Activated T-cell treated with anti-CD3 and anti-CD28 coated beads, Interleukin-2, amount 50 U/mL, for 4 hours (primary cell): Measurements from ENCODE around the gene BAK1. TPM values are rescaled to one million over a fixed set of nuclear protein-coding genes. Genes with fewer than 3 reads are reported as not detected.
"Not testable (repeated sequence)": the region's sequence is repeated elsewhere in the genome, so short reads cannot be mapped to it uniquely, and the experiment has no call there.

ENCODE experiments used
- ATAC-seq, 2 donors: fragments of 200-7000 bp; cut with Tn5 transposase; one replicate each; pipeline ENCODE4 v1.10.0; 2021
- DNase-seq: peaks from one replicate; pipeline ENCODE4 v3.0.0-alpha.2; 2020
- H3K27me3 Mint-ChIP-seq: one replicate; pipeline ENCODE4 v1.8.0; 2021; ENCODE audit warnings: low read depth, mixed read lengths
- H3K36me3 Mint-ChIP-seq: one replicate; pipeline ENCODE4 v1.8.0; 2022; ENCODE audit warnings: mixed read lengths; ENCODE audit not compliant: insufficient read depth
- H3K4me1 Mint-ChIP-seq: one replicate; pipeline ENCODE4 v1.8.0; 2021; ENCODE audit warnings: low read depth, mixed read lengths
- H3K4me3 Mint-ChIP-seq: one replicate; pipeline ENCODE4 v1.8.0; 2021; ENCODE audit warnings: mild to moderate bottlenecking, moderate library complexity, mixed read lengths
- H3K9me3 Mint-ChIP-seq: one replicate; pipeline ENCODE4 v1.8.0; 2021; ENCODE audit warnings: mixed read lengths
- total RNA-seq, 3 donors: library from RNA; stranded (reverse); gene quantifications; one replicate each; pipeline ENCODE4 v1.2.1, GENCODE V29; 2021

Gene BAK1
- total RNA-seq, 3 donors from 2014 or later: 42.1 to 52.0 (median 49.8) TPM

GRCh38 chr6:33533163-33533869, 46.8 kb downstream of the BAK1 start:
- peaks cover 11% of the 10 kb centered on the region for H3K4me1 Mint-ChIP-seq
- peak; percentile 84 to 90 for ATAC-seq
- not testable (repeated sequence) for H3K36me3 Mint-ChIP-seq, H3K9me3 Mint-ChIP-seq, H3K27me3 Mint-ChIP-seq
- peak overlapping the region; percentile 72 for H3K4me3 Mint-ChIP-seq
- peak; percentile 33 for DNase-seq

DNA sequence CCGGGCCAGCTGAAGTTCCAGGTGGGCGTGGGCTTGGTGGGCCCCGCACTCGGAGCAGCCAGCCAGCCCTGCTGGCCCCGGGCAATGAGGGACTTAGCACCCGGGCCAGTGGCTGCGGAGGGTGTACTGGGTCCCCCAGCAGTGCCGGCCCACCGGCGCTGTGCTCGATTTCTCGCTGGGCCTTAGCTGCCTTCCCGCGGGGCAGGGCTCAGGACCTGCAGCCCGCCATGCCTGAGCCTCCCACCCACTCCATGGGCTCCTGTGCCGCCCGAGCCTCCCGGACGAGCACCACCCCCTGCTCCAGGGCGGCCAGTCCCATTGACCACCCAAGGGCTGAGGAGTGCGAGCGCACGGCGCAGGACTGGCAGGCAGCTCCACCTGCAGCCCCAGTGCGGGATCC, 47.6 kb downstream of the BAK1 start:
- not testable (repeated sequence) for H3K36me3 Mint-ChIP-seq, DNase-seq, H3K9me3 Mint-ChIP-seq, H3K4me3 Mint-ChIP-seq, H3K27me3 Mint-ChIP-seq, ATAC-seq
- H3K4me1 Mint-ChIP-seq: peaks cover 11% of the 10 kb centered on the region

DNA sequence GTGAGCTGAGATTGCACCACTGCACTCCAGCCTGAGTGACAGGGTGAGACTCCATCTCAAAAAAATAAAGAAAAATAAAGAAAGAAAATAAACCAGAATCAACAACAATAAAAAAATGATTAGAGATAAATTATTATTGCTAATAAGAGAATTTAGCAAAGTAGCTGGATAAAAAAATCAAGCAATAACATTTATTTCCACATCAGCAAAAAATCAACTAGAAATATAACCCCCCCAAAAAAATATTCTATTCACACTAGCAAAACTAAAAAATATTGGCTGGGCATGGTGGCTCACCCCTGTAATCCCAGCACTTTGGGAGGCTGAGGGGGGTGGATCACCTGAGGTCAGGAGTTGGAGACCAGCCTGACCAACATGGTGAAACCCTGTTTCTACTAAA, 49.5 kb downstream of the BAK1 start:
- not testable (repeated sequence) for H3K9me3 Mint-ChIP-seq, DNase-seq, ATAC-seq, H3K27me3 Mint-ChIP-seq, H3K4me3 Mint-ChIP-seq, H3K36me3 Mint-ChIP-seq
- H3K4me1 Mint-ChIP-seq: peaks cover 11% of the 10 kb centered on the region

Other genes with a start within 250 kb of the BAK1 start
- gene KIFC1, start 188.5 kb downstream of the BAK1 start, total RNA-seq: 1 to 10 TPM; 7.3 to 8.3 (median 7.4) TPM
- 10 to 100 TPM; 24.4 to 29.4 (median 26.8) TPM for gene PHF1, start 169.3 kb downstream of the BAK1 start, total RNA-seq
- gene CUTA, start 162.2 kb downstream of the BAK1 start, total RNA-seq: 10 to 100 TPM; 76.6 to 84.5 (median 79.2) TPM
- 10 to 100 TPM; 18.6 to 23.4 (median 20.2) TPM for gene SYNGAP1, start 160.2 kb downstream of the BAK1 start, total RNA-seq
- 10 to 100 TPM; 22.9 to 23.4 (median 22.9) TPM for gene ZBTB9, start 125.7 kb downstream of the BAK1 start, total RNA-seq
- 10 to 100 TPM; 34.6 to 37.2 (median 35.5) TPM for gene ITPR3, start 41.0 kb upstream of the BAK1 start, total RNA-seq
- 100 to 1,000 TPM; 108 to 142 (median 110) TPM for gene UQCC2, start 131.4 kb upstream of the BAK1 start, total RNA-seq
- gene IP6K3, start 166.6 kb upstream of the BAK1 start, total RNA-seq: not detected
- 10 to 100 TPM; 44.4 to 51.8 (median 49.5) TPM for gene LEMD2, start 208.9 kb upstream of the BAK1 start, total RNA-seq
- gene MLN, start 223.7 kb upstream of the BAK1 start, total RNA-seq: not detected